K562 (cell line): Measurements from ENCODE around the gene LRRC47. TPM values are rescaled to one million over a fixed set of nuclear protein-coding genes. Genes with fewer than 3 reads are reported as not detected.

Source experiments
- ATAC-seq: fragments of 200-7000 bp; cut with Tn5 transposase; 3 replicates; pipeline ENCODE4 v1.9.1; 2020; ENCODE audit warnings: moderate library complexity
- BruUV-seq: library from RNA; stranded (reverse); fragments of 400-500 nt; replicated peaks from 2 replicates; lab custom pipeline; 2021; lab: Mats Ljungman, UMichigan
- CTCF ChIA-PET: fragments of 300-600 bp; formaldehyde crosslinking; extraction: SDS; loops from one replicate; lab custom pipeline; 2021; ENCODE audit warnings: low intra/inter-chr PET ratio; lab: Yijun Ruan, JAX
- POLR2A ChIA-PET: fragments of 300-600, 350-650 bp; sonication (Branson Sonifier 250); formaldehyde crosslinking; extraction: SDS; loops from one replicate; lab custom pipeline; 2021; ENCODE audit warnings: antibody characterized with exemption, inconsistent platforms; lab: Yijun Ruan, JAX
- DNase-seq, 4 experiments: peaks; one replicate each; pipeline versions ENCODE4 v3.0.0 to v3.0.0-alpha.2; 2011 to 2018; ENCODE audit warnings: low spot score in 3 of 4, mixed read lengths in 3 of 4; ENCODE audit errors: extremely low read depth in 1 of 4
- FAIRE-seq: peaks from 2 replicates; lab custom pipeline; 2011; peaks lifted over from hg19 to GRCh38; lab: Jason Lieb, UNC
- H2AFZ ChIP-seq: 2 replicates; pipeline ENCODE4 v1.6.0; 2011; ENCODE audit warnings: low read depth, low read length, control low read depth, inconsistent platforms
- H3K27ac ChIP-seq: fragments of 200-600 bp; 3 replicates; pipeline ENCODE4 v1.8.0; 2011; ENCODE audit warnings: low read depth, mild to moderate bottlenecking, control low read depth, inconsistent platforms, low read length, moderate library complexity, mixed read lengths; ENCODE audit errors: extremely low read depth
- H3K27me3 ChIP-seq, 2 experiments: fragments of 300-600 bp in 1 of 2; 2 replicates in 1 of 2; 3 replicates in 1 of 2; pipeline versions ENCODE4 v1.6.0 to v1.8.0; 2011; ENCODE audit warnings: inconsistent platforms in 2 of 2, low read length in 2 of 2, mild to moderate bottlenecking in 1 of 2, mixed read lengths in 1 of 2, moderate library complexity in 1 of 2; ENCODE audit not compliant: control insufficient read depth in 2 of 2, insufficient read depth in 2 of 2
- H3K36me3 ChIP-seq: fragments of 300-600 bp; 3 replicates; pipeline ENCODE4 v1.8.0; 2011; ENCODE audit warnings: mild to moderate bottlenecking, low read length, inconsistent platforms; ENCODE audit not compliant: control insufficient read depth, insufficient read depth
- H3K4me1 ChIP-seq, 2 experiments: fragments of 200-600 bp in 1 of 2; replicated peaks in 1 of 2; 2 replicates in 1 of 2; 3 replicates in 1 of 2; pipeline versions ENCODE4 v1.5.1 to v1.8.0; 2011; ENCODE audit warnings: inconsistent platforms in 2 of 2, low read length in 2 of 2, mild to moderate bottlenecking in 1 of 2, mixed read lengths in 1 of 2, moderate library complexity in 1 of 2; ENCODE audit not compliant: control insufficient read depth in 2 of 2, insufficient read depth in 2 of 2
- H3K4me2 ChIP-seq: 2 replicates; pipeline ENCODE4 v1.6.1; 2011; ENCODE audit warnings: low read length, control low read depth, inconsistent platforms, mixed read lengths; ENCODE audit not compliant: insufficient read depth
- H3K4me3 ChIP-seq: fragments of 200-600 bp; sonication (generic), shearing (Covaris generic); 2 replicates; pipeline ENCODE4 v1.5.1; 2016; ENCODE audit warnings: control low read depth, inconsistent platforms
- H3K79me2 ChIP-seq: fragments of 200-600 bp; 3 replicates; pipeline ENCODE4 v1.8.0; 2011; ENCODE audit warnings: low read length, inconsistent platforms; ENCODE audit not compliant: control insufficient read depth, insufficient read depth
- H3K9ac ChIP-seq, 2 experiments: 2 replicates each; pipeline versions ENCODE4 v1.6.0 to v1.6.1; 2011; ENCODE audit warnings: low read depth in 2 of 2, low read length in 2 of 2, control low read depth in 1 of 2, inconsistent platforms in 1 of 2, mild to moderate bottlenecking in 1 of 2, mixed read lengths in 1 of 2; ENCODE audit not compliant: insufficient read depth in 1 of 2
- H3K9me1 ChIP-seq: one replicate; pipeline ENCODE4 v1.6.0; 2011; ENCODE audit warnings: inconsistent platforms, mild to moderate bottlenecking, low read length, moderate library complexity; ENCODE audit not compliant: control insufficient read depth, insufficient read depth
- H3K9me3 ChIP-seq: replicated peaks from 2 replicates; pipeline ENCODE4 v1.5.1; 2011; ENCODE audit warnings: low read depth, low read length, inconsistent platforms; ENCODE audit not compliant: control insufficient read depth, insufficient read depth
- H4K20me1 ChIP-seq: replicated peaks from 2 replicates; pipeline ENCODE4 v1.6.1; 2011; ENCODE audit warnings: low read length, inconsistent platforms, mixed read lengths; ENCODE audit not compliant: control insufficient read depth, insufficient read depth
- ATF7 ChIP-seq: fragments of 450-650 bp; IDR thresholded peaks from 2 replicates; pipeline ENCODE4 v1.7.1; 2014; ENCODE audit warnings: mild to moderate bottlenecking, moderate library complexity
- FOXA3 ChIP-seq, 2 experiments: fragments of 450-650 bp in 1 of 2; sonication (generic) in 1 of 2; formaldehyde crosslinking; IDR thresholded peaks in 1 of 2; conservative IDR thresholded peaks in 1 of 2; 2 replicates each; pipeline versions ENCODE4 v1.4.0 to v1.8.0; 2020 to 2022; ENCODE audit warnings: mild to moderate bottlenecking in 2 of 2, missing genetic modification reagents in 1 of 2
- HIVEP1 ChIP-seq: fragments of 250-450 bp; sonication (Bioruptor Pico); IDR thresholded peaks from 2 replicates; pipeline ENCODE4 v1.4.0; 2020; ENCODE audit warnings: mild to moderate bottlenecking
- KDM2B ChIP-seq: fragments of 250-450 bp; sonication (Bioruptor Pico); IDR thresholded peaks from 2 replicates; pipeline ENCODE4 v1.8.0; 2021; ENCODE audit warnings: mild to moderate bottlenecking, moderate library complexity
- NFYB ChIP-seq: IDR thresholded peaks from 2 replicates; pipeline ENCODE4 v1.6.1; 2011; ENCODE audit warnings: mild to moderate bottlenecking, moderate library complexity; ENCODE audit not compliant: insufficient read length; ENCODE audit errors: extremely low read depth
- NR2C1 ChIP-seq, 2 experiments: fragments of 450-650 bp; IDR thresholded peaks; 2 replicates each; pipeline ENCODE4 v1.6.1; 2017; ENCODE audit warnings: mild to moderate bottlenecking in 2 of 2, antibody characterized with exemption in 1 of 2, inconsistent platforms in 1 of 2, missing compliant biosample characterization in 1 of 2, missing genetic modification characterization in 1 of 2
- RBFOX2 ChIP-seq: fragments of 200-400 bp; formaldehyde crosslinking; IDR thresholded peaks from 2 replicates; pipeline ENCODE4 v1.6.1; 2017; ENCODE audit warnings: low read depth, mild to moderate bottlenecking, low read length, moderate library complexity
- TBL1XR1 ChIP-seq, 2 experiments: IDR thresholded peaks; 2 replicates each; pipeline ENCODE4 v1.6.1; 2012; ENCODE audit warnings: improper control_type of control experiment in 2 of 2, low read length in 2 of 2, mild to moderate bottlenecking in 1 of 2
- VEZF1 ChIP-seq: fragments of 200-800 bp; sonication (Bioruptor generic); IDR thresholded peaks from 2 replicates; pipeline ENCODE4 v1.6.1; 2017; ENCODE audit warnings: missing genetic modification characterization, missing compliant biosample characterization
- ZBTB33 ChIP-seq: sonication (generic); formaldehyde crosslinking; IDR thresholded peaks from 2 replicates; pipeline ENCODE4 v1.8.1; 2023; ENCODE audit warnings: mild to moderate bottlenecking, missing genetic modification reagents
- ZNF232 ChIP-seq: sonication (generic); formaldehyde crosslinking; IDR thresholded peaks from 2 replicates; pipeline ENCODE4 v1.8.0; 2022; ENCODE audit warnings: mild to moderate bottlenecking, missing genetic modification reagents
- ZNF431 ChIP-seq: sonication (generic); formaldehyde crosslinking; IDR thresholded peaks from 2 replicates; pipeline ENCODE4 v1.8.0; 2022; ENCODE audit warnings: mild to moderate bottlenecking, missing genetic modification reagents
- ZNF583 ChIP-seq: fragments of 250-450 bp; sonication (Bioruptor Pico); IDR thresholded peaks from 2 replicates; pipeline ENCODE4 v1.4.0; 2020
- WGBS: fragments of 100-300 bp; shearing (Covaris generic); methylation state at CpG from one replicate; pipeline ENCODE4 v1.1.6; 2016; ENCODE audit warnings: low coverage, mixed read lengths; ENCODE audit not compliant: insufficient coverage; ENCODE audit errors: missing lambda C conversion rate; 5-methylcytosine and 5-hydroxymethylcytosine counted together
- in situ Hi-C: fragments of 300-500 bp; cut with MboI; formaldehyde crosslinking; loops from 4 replicates; pipeline ENCODE4 v1.15.0; 2018; ENCODE audit warnings: inconsistent platforms, mixed read lengths
- intact Hi-C: fragments of 100-400 bp; cut with micrococcal nuclease; formaldehyde crosslinking; loops from 2 replicates; pipeline ENCODE4 v1.14.2; 2022
- polyA plus RNA-seq, 8 experiments: library from polyadenylated mRNA; depleted of rRNA in 4 of 8; stranded (reverse) in 5 of 8; unstranded in 3 of 8; fragments of >200 nt; fragmentation: Nextera tagmentation in 2 of 8; fragmentation: Illumina TruSeq in 1 of 8; extraction: Ambion mirVana in 2 of 8; extraction: Trizol in 1 of 8; gene quantifications; 2 replicates each; pipeline versions ENCODE4 v1.2.1 to v1.2.3, GENCODE V29; 2011 to 2014; ENCODE audit warnings: inconsistent platforms in 1 of 8, missing spikeins in 1 of 8
- total RNA-seq, 7 experiments: library from RNA; depleted of rRNA in 6 of 7; stranded (reverse); fragments of >200 nt in 6 of 7; fragmentation: Illumina TruSeq in 2 of 7; extraction: Trizol in 2 of 7; gene quantifications; 2 replicates each; pipeline versions ENCODE4 v1.2.1 to v1.2.3, GENCODE V29; 2011 to 2021; ENCODE audit warnings: low replicate concordance in 1 of 7
- TF ChIP-seq, protein P1 (sequence below): sonication (generic); formaldehyde crosslinking; IDR thresholded peaks from 2 replicates; pipeline ENCODE4 v1.8.0; 2022; ENCODE audit warnings: mild to moderate bottlenecking, missing genetic modification reagents

The LRRC47 gene
- total and polyA plus RNA-seq, 9 of the 15 experiments (the other 6 are each of a cell fraction or from before 2014, with no cell fraction given) = 4.6 to 68.0 (median 35.9) TPM

DNA sequence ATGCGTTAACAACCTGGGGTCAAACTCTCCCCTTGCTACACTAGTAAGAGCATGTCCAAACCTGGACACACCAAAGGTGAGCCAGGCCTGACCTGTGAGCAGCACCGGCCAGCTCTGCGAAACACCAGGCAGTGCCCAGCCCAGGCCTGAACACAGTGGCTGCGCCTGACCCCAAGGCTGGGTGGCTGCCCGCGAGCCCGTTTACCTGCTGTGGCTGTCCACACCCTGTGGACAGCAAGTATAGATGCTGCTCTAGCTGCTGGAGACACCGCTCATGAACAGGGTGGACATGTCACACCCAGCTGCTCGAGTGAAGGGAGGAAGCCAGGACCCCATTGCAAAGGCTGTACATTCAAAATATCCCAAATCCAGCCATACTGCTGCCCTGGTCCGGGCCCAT is 51.7 kb downstream of the LRRC47 start:
- H3K27ac ChIP-seq = no peak overlapping the region
- peaks cover 55% of the 10 kb centered on the region; the same call in 2 of the 3 replicates for H3K36me3 ChIP-seq
- 0 out of 2 replicates have a peak overlapping the region, but pooled peaks have one; percentile 87 for H3K4me2 ChIP-seq
- in situ Hi-C loops = no loop called here
- peaks cover 24 to 64% of the 10 kb centered on the region in 2 experiments for H3K4me1 ChIP-seq
- no peaks in the 10 kb centered on the region for H3K9me3 ChIP-seq
- H3K27me3 ChIP-seq = no peaks in the 10 kb centered on the region
- FAIRE-seq (no peak), ATAC-seq (no peak), DNase-seq (no peak)
- no TSS peak for BruUV-seq
- intact Hi-C loops = no loop called here
- ChIA-PET POLR2A (interaction anchor here (0.6 to 1.5 kb wide), 6 partner anchors 17 to 316 kb away, joined by 3 to 4 read pairs (median 3); no protein-coding TSS in a partner anchor), CTCF (no interaction called here)
- H3K9me1 ChIP-seq = peaks cover 9% of the 10 kb centered on the region
- H2AFZ ChIP-seq = no peak overlapping the region
- H3K79me2 ChIP-seq = peaks cover 29% of the 10 kb centered on the region
- TF ChIP-seq ATF7 (no peak), TBL1XR1 (IDR thresholded peaks at IDR 0.05; ENCODE audit: low read length in 2 of 2) (no peak), ZBTB33 (peak; percentile 84), NFYB (no peak), ZNF583 (CRISPR knock-in tag) (no peak), FOXA3 (CRISPR knock-in tag; conservative IDR thresholded peaks at IDR 0.05 in 1 of 2, IDR thresholded peaks at IDR 0.05 in 1 of 2) (no peak), KDM2B (CRISPR knock-in tag) (no peak), NR2C1 (IDR thresholded peaks at IDR 0.05) (no peak), NR2C1 (tag; IDR thresholded peaks at IDR 0.05) (no peak), RBFOX2 (0 out of 2 replicates have a peak, but pooled peaks have one; percentile 29), ZNF431 (CRISPR knock-in tag) (no peak), ZNF232 (no peak), VEZF1 (CRISPR knock-in tag) (no peak), HIVEP1 (CRISPR knock-in tag) (no peak)
- TF ChIP-seq, protein P1, sequence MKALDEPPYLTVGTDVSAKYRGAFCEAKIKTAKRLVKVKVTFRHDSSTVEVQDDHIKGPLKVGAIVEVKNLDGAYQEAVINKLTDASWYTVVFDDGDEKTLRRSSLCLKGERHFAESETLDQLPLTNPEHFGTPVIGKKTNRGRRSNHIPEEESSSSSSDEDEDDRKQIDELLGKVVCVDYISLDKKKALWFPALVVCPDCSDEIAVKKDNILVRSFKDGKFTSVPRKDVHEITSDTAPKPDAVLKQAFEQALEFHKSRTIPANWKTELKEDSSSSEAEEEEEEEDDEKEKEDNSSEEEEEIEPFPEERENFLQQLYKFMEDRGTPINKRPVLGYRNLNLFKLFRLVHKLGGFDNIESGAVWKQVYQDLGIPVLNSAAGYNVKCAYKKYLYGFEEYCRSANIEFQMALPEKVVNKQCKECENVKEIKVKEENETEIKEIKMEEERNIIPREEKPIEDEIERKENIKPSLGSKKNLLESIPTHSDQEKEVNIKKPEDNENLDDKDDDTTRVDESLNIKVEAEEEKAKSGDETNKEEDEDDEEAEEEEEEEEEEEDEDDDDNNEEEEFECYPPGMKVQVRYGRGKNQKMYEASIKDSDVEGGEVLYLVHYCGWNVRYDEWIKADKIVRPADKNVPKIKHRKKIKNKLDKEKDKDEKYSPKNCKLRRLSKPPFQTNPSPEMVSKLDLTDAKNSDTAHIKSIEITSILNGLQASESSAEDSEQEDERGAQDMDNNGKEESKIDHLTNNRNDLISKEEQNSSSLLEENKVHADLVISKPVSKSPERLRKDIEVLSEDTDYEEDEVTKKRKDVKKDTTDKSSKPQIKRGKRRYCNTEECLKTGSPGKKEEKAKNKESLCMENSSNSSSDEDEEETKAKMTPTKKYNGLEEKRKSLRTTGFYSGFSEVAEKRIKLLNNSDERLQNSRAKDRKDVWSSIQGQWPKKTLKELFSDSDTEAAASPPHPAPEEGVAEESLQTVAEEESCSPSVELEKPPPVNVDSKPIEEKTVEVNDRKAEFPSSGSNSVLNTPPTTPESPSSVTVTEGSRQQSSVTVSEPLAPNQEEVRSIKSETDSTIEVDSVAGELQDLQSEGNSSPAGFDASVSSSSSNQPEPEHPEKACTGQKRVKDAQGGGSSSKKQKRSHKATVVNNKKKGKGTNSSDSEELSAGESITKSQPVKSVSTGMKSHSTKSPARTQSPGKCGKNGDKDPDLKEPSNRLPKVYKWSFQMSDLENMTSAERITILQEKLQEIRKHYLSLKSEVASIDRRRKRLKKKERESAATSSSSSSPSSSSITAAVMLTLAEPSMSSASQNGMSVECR (CRISPR knock-in tag) = no peak
- H3K4me3 ChIP-seq = no peak overlapping the region
- peaks cover 17% of the 10 kb centered on the region; the same call in 1 of the 2 replicates for H4K20me1 ChIP-seq
- 84% methylated on average over 10 of the region's 10 CpGs for WGBS
- peak overlapping the region in 1 of 2 experiments; percentile 95; a peak in 2 of 4 replicates for H3K9ac ChIP-seq
